NCI-H1694 treated with DMSO at 0.1 percent for 48 hours (cell line): Measurements from ENCODE around the gene ZNF341.
"Not testable (repeated sequence)": the region's sequence is repeated elsewhere in the genome, so short reads cannot be mapped to it uniquely, and the experiment has no call there.

ENCODE experiments used
- DNase-seq: peaks from one replicate; lab custom pipeline; 2025; lab: John Stamatoyannopoulos, UW

The ZNF341 gene

GRCh38 chr20:33770005-33770404 lies 38.2 kb downstream of the ZNF341 start:
- no peak for DNase-seq

DNA sequence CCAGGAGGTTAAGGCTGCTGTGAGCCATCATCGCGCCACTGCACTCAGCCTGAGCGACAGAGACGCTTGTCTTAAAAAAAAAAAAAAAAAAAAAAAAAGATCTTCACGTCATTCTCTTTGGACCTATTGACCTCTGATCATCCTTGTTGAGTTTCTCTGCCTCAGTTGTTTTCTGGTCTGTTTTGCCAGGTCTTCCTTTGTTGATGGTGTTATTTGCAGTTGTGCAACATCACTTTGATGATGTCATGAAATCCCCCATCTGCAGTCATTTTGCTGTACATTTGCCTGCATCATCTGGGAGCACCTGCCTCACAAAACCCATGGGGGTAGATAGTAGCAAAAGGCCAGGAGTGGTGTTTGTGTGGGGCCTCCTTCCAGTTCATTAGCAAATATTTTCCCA lies 40.1 kb downstream of the ZNF341 start:
- no peak for DNase-seq

GRCh38 chr20:33772439-33772838 lies 40.6 kb downstream of the ZNF341 start:
- DNase-seq: no peak

GRCh38 chr20:33773412-33774089 lies 41.8 kb downstream of the ZNF341 start:
- no peak for DNase-seq

- DNase-seq: no peak
Observed at GRCh38 chr20:33777816-33778215, 46.0 kb downstream of the ZNF341 start.

GRCh38 chr20:33781133-33781532 lies 49.3 kb downstream of the ZNF341 start:
- DNase-seq: no peak

DNA sequence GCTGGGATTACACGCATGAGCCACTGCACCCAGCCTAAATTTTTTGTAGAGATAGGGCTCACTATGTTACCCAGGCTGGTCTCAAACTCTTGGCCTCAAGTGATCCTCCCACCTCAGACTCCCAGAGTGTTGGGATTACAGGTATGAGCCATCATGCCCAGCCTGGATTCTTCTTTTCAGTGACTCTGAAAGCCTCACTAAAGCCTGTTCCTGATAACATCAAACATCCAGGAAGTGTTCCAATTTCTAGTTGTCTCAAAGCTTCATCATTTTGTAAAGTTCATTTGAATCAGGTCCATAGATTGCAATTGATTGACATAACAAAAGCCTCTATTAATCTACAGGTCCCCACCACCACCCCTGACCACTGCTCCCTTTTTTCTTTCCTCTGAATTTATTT lies 50.1 kb downstream of the ZNF341 start:
- DNase-seq: no peak

- DNase-seq: no peak
Observed at GRCh38 chr20:33783256-33783655, 51.5 kb downstream of the ZNF341 start.

DNA sequence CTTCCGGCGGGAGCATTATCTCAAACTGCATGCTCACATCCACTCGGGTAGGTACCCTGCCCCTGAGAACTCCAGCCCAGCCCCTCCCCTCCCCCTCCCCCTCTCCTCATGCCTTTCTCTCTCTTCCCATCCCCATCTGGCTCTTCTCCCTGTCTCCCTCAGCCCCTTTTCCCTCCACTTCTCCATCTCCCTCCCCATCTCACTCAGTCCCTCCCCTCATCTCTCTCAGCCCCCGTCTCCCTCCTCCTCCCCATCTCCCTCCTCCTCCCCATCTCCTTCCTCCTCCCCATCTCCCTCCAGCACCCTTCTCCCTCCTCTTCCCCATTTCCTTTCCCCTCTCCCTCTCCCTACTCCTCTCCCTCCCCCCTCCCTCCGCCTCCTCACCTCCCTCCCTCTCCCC lies 52.0 kb downstream of the ZNF341 start:
- no peak for DNase-seq

DNA sequence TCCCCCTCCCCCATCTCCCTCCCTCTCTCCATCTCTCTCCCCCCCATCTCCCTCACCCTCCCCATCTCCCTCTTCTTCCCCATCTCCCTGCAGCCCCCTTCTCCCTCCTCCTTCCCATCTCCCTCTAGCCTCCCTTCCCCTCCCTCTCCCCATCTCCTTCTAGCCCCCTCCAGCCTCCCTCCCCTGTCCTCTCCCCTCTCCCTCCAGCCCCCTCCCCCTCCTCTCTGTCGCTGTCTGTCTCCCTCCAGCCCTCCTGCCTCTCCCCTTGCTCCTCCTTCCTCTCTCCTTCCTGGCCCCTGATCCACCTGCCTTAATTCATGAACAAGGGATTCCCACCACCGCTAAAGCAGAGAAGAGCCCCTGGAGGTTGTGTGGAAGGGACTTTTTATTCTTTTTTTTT lies 52.4 kb downstream of the ZNF341 start:
- DNase-seq: no peak

DNA sequence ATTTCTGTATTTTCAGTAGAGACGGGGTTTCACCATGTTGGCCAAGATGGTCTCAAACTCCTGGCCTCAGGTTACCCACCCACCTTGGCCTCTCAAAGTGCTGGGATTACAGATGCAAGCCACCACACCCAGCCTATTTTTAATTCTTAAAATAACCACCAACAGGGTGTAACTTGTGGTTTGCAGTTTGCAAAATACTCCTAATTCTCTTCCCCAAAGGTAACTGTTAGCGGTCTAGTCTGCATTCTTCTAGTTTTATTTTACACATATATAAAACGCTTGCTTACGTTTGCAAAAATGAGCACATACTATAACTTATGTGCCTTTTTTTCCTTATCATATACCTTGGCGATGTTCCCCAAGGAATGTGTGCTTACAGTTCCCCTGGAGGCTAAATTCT lies 53.7 kb downstream of the ZNF341 start:
- no peak for DNase-seq

DNA sequence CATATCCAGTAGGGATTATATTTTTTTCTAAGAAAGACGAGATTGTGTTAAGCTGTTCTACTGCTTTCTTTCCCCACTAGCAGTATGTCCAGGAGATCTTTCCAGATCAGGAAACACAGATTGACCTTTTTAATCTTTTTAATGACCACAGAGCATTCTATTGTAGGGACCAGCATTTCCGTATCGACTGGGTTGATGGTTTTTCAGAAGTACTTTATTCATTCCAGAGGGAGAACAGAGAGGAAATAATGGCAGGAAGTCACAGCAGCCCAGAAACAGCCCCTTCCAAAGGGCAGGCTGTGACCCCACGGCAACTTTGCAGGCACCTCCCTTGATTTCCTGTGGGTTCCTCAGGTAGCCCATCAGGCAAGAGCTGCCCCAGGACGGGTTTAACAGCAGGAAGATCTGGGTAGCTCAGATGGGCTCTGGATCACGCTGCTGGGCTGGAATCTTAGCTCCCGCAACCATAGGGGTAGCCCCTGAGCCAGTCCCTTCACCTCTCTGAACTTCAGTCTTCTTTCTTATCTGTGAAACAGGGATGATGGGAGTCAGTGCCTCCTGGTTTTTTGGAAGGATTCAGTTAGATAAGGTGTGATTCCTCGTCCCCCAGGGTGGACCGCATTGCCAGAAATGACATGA lies 55.6 kb downstream of the ZNF341 start:
- DNase-seq: no peak

GRCh38 chr20:33788351-33789049 lies 56.7 kb downstream of the ZNF341 start:
- no peak for DNase-seq

DNA sequence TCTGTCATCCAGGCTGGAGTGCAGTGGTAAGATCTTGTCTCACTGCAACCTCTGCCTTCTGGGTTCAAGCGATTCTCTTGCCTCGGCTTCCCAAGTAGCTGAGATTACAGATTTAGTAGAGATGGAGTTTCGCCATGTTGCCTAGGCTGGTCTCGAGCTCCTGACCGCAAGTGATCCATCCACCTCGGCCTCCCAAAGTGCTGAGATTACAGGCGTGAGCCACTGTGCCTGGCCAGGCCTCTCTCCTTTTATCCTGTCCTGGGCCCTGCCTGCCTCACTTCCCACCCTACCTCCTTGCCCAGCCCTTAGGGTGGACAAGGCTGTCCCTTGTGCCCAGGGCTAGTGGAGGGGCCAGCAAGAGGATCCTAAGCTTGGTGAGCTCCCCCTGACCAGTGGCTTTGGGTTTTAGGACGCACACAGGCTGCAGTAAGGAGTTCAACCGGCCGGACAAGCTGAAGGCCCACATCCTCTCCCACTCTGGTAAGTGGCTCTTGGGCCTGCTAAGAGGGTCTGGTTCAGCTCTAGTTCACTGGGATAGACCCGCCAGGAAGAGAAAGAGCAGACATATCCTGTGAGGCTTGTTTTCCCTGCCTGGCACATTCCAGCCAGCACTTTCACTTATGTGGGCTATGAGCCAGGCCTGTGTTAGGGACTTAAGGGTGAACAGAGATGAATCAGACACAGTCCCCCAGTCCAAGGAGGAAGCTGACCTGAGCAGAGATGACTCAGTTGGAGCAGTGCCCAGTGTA lies 57.5 kb downstream of the ZNF341 start:
- no peak for DNase-seq

DNA sequence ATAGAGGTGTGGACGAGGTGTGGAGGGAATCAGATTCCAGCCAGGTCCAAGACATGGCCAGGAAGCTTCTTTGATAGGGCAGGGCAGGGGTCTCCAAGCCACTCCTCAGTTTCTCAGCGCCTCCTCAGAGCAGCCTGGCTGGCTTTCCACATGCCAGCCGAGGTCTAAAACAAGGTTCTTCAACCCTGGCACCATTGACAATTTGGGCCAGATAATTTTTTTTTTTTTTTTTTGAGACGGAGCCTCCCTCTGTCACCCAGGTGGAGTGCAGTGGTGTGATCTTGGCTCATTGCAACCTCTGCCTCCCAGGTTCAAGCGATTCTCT lies 58.0 kb downstream of the ZNF341 start:
- no peak for DNase-seq

- no peak for DNase-seq
Observed at GRCh38 chr20:33790566-33790965, 58.8 kb downstream of the ZNF341 start.

- DNase-seq: no peak
Observed at GRCh38 chr20:33791021-33791420, 59.2 kb downstream of the ZNF341 start.

- DNase-seq: no peak
Observed at GRCh38 chr20:33791540-33791939, 59.7 kb downstream of the ZNF341 start.

DNA sequence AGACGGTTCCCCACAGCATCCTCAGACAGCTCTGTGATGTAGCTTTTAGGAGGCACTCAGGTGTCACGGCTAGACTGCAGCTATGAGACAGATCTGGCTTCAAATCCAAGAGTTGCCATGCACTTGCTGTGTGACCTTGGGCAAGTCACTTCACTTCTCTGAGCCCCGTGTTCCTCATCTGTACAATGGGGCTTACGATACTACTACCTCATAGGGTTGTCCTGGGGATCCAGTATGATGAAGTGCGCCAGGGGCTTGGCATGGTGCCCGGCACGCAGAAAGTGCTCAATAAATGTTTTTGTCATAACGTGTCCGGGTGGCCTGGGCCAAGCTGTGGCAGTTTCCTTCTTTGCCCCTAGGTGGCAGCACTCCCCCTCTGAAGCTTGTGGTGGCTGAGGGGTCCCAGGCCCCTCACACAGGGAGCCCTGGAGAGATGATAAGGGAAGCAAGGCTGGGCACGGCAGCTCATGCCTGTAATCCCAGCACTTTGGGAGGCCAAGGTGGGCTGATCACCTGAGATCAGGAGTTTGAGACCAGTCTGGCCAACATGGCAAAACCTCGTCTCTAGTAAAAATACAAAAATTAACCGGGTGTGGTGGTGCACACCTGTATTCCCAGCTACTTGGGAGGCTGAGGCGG lies 60.3 kb downstream of the ZNF341 start:
- DNase-seq: no peak

DNA sequence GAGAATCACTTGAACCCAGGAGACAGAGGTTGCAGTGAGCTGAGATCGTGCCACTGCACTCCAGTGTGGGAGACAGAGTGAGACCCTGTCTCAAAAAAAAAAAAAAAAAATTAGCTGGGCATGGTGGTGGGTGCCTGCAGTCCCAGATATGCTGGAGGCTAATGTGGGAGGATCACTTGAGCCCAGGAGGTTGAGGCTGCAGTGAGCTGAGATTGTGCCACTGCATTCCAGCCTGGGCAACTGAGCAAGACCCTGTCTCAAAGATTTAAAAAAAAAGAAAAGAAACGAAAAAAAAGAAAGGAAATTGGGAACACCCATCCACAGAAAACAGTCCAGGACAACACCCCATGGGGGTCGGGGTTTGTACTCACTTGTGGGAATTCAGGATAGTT lies 60.8 kb downstream of the ZNF341 start:
- not testable (repeated sequence) for DNase-seq

GRCh38 chr20:33793011-33793931 lies 61.5 kb downstream of the ZNF341 start:
- DNase-seq: no peak
